ENCODE data around the gene SLC22A13.

DNA sequence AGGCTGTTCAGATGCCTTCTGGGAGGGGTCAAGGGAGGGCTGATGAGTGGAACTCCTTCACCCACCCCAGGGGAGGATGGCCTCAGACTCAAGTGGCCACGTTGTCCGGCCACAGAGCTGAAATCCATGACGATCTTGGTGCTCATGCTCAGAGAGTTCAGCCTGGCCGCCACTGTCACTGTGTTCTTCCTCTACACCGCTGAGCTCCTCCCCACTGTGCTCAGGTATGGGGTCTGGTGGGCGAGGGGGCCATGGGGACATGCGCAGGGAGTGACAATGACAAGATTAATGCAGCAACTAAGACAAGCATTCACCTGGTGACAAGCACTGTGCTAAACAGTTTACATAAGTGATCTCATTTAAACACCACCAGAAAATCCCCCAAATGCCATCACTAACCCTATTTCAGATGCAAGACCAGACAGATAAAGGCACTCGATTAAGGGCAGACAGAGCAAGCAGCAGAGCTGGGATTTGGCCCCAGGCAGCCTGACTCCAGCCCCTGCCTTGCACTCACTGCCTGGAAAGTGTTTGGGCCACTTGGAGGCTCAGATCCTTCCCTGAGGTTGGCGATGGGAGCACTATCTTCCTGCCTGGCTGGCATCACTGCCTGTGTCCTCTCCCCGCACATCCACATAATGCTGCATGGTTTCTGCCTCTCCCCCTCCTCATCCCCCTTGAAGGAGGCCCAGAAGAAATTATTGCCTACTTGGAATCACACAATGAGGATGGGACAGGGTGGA, 50.0 kb downstream of the SLC22A13 start:
- TF ChIP-seq, protein P1, sequence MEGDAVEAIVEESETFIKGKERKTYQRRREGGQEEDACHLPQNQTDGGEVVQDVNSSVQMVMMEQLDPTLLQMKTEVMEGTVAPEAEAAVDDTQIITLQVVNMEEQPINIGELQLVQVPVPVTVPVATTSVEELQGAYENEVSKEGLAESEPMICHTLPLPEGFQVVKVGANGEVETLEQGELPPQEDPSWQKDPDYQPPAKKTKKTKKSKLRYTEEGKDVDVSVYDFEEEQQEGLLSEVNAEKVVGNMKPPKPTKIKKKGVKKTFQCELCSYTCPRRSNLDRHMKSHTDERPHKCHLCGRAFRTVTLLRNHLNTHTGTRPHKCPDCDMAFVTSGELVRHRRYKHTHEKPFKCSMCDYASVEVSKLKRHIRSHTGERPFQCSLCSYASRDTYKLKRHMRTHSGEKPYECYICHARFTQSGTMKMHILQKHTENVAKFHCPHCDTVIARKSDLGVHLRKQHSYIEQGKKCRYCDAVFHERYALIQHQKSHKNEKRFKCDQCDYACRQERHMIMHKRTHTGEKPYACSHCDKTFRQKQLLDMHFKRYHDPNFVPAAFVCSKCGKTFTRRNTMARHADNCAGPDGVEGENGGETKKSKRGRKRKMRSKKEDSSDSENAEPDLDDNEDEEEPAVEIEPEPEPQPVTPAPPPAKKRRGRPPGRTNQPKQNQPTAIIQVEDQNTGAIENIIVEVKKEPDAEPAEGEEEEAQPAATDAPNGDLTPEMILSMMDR (IDR thresholded peaks at IDR 0.05), result no peak
- no peak for TF ChIP-seq POLR2A (IDR thresholded peaks at IDR 0.05)
